ENCODE data around the gene CLRN2.

The CLRN2 gene

GRCh38 chr4:17491196-17491595 is 23.8 kb upstream of the CLRN2 start:
- Histone ChIP-seq H3K18ac (ENCODE audit: low read length) (no peak overlapping the region), H4K91ac (ENCODE audit: low read depth, low read length) (no peak overlapping the region), H3K79me1 (ENCODE audit: low read length) (peaks cover 7% of the 10 kb centered on the region), H2BK12ac (ENCODE audit: low read length) (no peak overlapping the region), H3K27me3 (ENCODE audit: insufficient read depth, low read length) (no peaks in the 10 kb centered on the region), H3K9me3 (ENCODE audit: insufficient read depth, low read depth, low read length) (peaks cover 2% of the 10 kb centered on the region), H3K36me3 (ENCODE audit: control insufficient read depth in 1 of 2, insufficient read depth in 2 of 2, low read length in 2 of 2) (peaks cover 4 to 16% of the 10 kb centered on the region in 2 experiments), H3K79me2 (ENCODE audit: control insufficient read depth, insufficient read depth, low read length, poor library complexity) (no peaks in the 10 kb centered on the region), H3K23ac (ENCODE audit: low read length) (no peak overlapping the region), H3K9ac (ENCODE audit: low read length) (no peak overlapping the region), H3K4me1 (ENCODE audit: control insufficient read depth in 1 of 2, insufficient read depth in 2 of 2, low read length in 2 of 2) (peaks cover 15 to 18% of the 10 kb centered on the region in 2 experiments), H3K4me3 (ENCODE audit: low read depth, low read length) (no peak overlapping the region), H3K14ac (ENCODE audit: low read length) (peak overlapping the region; percentile 43), H4K8ac (ENCODE audit: low read depth, low read length) (no peak overlapping the region), H2AK5ac (ENCODE audit: low read length) (no peak overlapping the region), H4K12ac (ENCODE audit: low read depth, low read length) (no peak overlapping the region), H3K4ac (ENCODE audit: low read depth, low read length) (no peak overlapping the region), H2BK5ac (ENCODE audit: low read depth, low read length, poor library complexity) (no peak overlapping the region), H2BK120ac (ENCODE audit: insufficient read depth, low read length, poor library complexity) (no peak overlapping the region), H2AFZ (ENCODE audit: insufficient read depth, low read length, poor library complexity) (no peak overlapping the region), H3K27ac (ENCODE audit: low read depth, low read length) (no peak overlapping the region), H3K4me2 (ENCODE audit: low read length) (no peak overlapping the region)
- no CpG with 5 or more reads among the region's 3 CpGs for WGBS (ENCODE audit: extremely low coverage, insufficient coverage, insufficient read length)
- DNase-seq: no peak

GRCh38 chr4:17492058-17492741 is 22.8 kb upstream of the CLRN2 start:
- H2BK120ac ChIP-seq (ENCODE audit: insufficient read depth, low read length, poor library complexity): no peak overlapping the region
- H3K4me1 ChIP-seq (ENCODE audit: control insufficient read depth in 1 of 2, insufficient read depth in 2 of 2, low read length in 2 of 2): peaks cover 15 to 18% of the 10 kb centered on the region in 2 experiments
- H3K4ac ChIP-seq (ENCODE audit: low read depth, low read length): no peak overlapping the region

DNA sequence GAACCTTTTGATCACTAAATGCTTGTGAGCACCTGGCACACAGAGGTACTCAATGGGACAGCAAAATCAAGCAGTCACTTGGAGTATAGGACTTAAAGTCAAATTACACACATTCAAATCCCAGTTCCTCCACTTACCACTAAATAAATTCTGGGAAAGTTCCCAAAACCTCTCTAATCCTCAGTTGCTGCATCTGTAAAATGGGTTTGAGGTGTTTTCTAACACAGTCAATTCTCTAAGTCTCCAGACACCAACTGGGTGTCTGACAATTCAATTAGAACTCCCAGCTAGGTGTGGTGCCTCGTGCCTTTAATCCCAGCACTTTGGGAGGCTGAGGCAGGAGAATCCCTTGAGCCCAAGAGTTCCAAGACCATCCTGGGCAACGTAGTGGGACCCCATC is 22.1 kb upstream of the CLRN2 start:
- Histone ChIP-seq H3K79me2 (ENCODE audit: control insufficient read depth, insufficient read depth, low read length, poor library complexity) (no peaks in the 10 kb centered on the region), H2BK5ac (ENCODE audit: low read depth, low read length, poor library complexity) (no peak overlapping the region), H2AK5ac (ENCODE audit: low read length) (no peak overlapping the region), H4K91ac (ENCODE audit: low read depth, low read length) (no peak overlapping the region), H3K4ac (ENCODE audit: low read depth, low read length) (no peak overlapping the region), H3K27ac (ENCODE audit: low read depth, low read length) (no peak overlapping the region), H2BK120ac (ENCODE audit: insufficient read depth, low read length, poor library complexity) (no peak overlapping the region), H3K4me1 (ENCODE audit: control insufficient read depth in 1 of 2, insufficient read depth in 2 of 2, low read length in 2 of 2) (peaks cover 15 to 18% of the 10 kb centered on the region in 2 experiments), H3K9me3 (ENCODE audit: insufficient read depth, low read depth, low read length) (peaks cover 2% of the 10 kb centered on the region), H2BK12ac (ENCODE audit: low read length) (no peak overlapping the region), H3K27me3 (ENCODE audit: insufficient read depth, low read length) (no peaks in the 10 kb centered on the region), H4K12ac (ENCODE audit: low read depth, low read length) (no peak overlapping the region), H3K36me3 (ENCODE audit: control insufficient read depth in 1 of 2, insufficient read depth in 2 of 2, low read length in 2 of 2) (peaks cover 4 to 12% of the 10 kb centered on the region in 2 experiments), H3K79me1 (ENCODE audit: low read length) (peaks cover 7% of the 10 kb centered on the region), H3K9ac (ENCODE audit: low read length) (no peak overlapping the region), H3K4me2 (ENCODE audit: low read length) (no peak overlapping the region), H3K23ac (ENCODE audit: low read length) (no peak overlapping the region), H2AFZ (ENCODE audit: insufficient read depth, low read length, poor library complexity) (no peak overlapping the region), H3K18ac (ENCODE audit: low read length) (no peak overlapping the region), H3K14ac (ENCODE audit: low read length) (no peak overlapping the region), H3K4me3 (ENCODE audit: low read depth, low read length) (no peak overlapping the region), H4K8ac (ENCODE audit: low read depth, low read length) (no peak overlapping the region)
- DNase-seq: no peak
- no CpG with 5 or more reads among the region's 2 CpGs for WGBS (ENCODE audit: extremely low coverage, insufficient coverage, insufficient read length)

More at GRCh38 chr4:17492058-17492741, 22.8 kb upstream of the CLRN2 start:
- Histone ChIP-seq H3K4me2 (ENCODE audit: low read length) (no peak overlapping the region), H4K91ac (ENCODE audit: low read depth, low read length) (no peak overlapping the region), H2BK12ac (ENCODE audit: low read length) (no peak overlapping the region), H2AK5ac (ENCODE audit: low read length) (no peak overlapping the region), H3K23ac (ENCODE audit: low read length) (no peak overlapping the region), H4K12ac (ENCODE audit: low read depth, low read length) (no peak overlapping the region), H3K27me3 (ENCODE audit: insufficient read depth, low read length) (no peaks in the 10 kb centered on the region), H2BK5ac (ENCODE audit: low read depth, low read length, poor library complexity) (no peak overlapping the region), H3K79me2 (ENCODE audit: control insufficient read depth, insufficient read depth, low read length, poor library complexity) (no peaks in the 10 kb centered on the region), H3K79me1 (ENCODE audit: low read length) (peaks cover 7% of the 10 kb centered on the region), H3K9ac (ENCODE audit: low read length) (no peak overlapping the region), H4K8ac (ENCODE audit: low read depth, low read length) (no peak overlapping the region), H3K27ac (ENCODE audit: low read depth, low read length) (no peak overlapping the region), H3K36me3 (ENCODE audit: control insufficient read depth in 1 of 2, insufficient read depth in 2 of 2, low read length in 2 of 2) (peaks cover 4 to 12% of the 10 kb centered on the region in 2 experiments), H3K14ac (ENCODE audit: low read length) (no peak overlapping the region), H3K18ac (ENCODE audit: low read length) (no peak overlapping the region), H3K4me3 (ENCODE audit: low read depth, low read length) (no peak overlapping the region), H2AFZ (ENCODE audit: insufficient read depth, low read length, poor library complexity) (no peak overlapping the region), H3K9me3 (ENCODE audit: insufficient read depth, low read depth, low read length) (peaks cover 2% of the 10 kb centered on the region)
- no peak for DNase-seq
- no CpG with 5 or more reads among the region's 15 CpGs for WGBS (ENCODE audit: extremely low coverage, insufficient coverage, insufficient read length)

DNA sequence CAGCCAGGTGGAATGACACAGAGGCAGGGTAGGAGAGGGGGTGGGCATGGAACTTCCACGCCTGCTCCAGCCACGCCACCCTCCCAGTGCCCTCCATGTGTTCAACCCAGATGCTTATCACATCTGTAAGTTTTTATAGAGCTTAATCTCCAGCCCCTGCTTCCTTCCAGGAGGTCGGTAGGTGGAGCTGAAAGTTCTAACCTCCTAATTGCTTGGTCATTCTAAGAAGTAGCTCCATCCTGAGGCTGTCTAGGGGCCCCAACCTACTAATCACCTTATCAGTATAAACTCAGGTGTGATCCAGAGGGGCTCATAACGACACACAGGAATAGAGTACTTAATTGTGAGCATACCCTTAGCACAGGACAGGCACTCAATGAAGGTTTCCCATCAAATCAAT is 21.3 kb upstream of the CLRN2 start:
- no peak overlapping the region for H2BK5ac ChIP-seq (ENCODE audit: low read depth, low read length, poor library complexity)
- H3K23ac ChIP-seq (ENCODE audit: low read length): no peak overlapping the region
- H3K4me3 ChIP-seq (ENCODE audit: low read depth, low read length): no peak overlapping the region
- H2AFZ ChIP-seq (ENCODE audit: insufficient read depth, low read length, poor library complexity): no peak overlapping the region
- H3K27me3 ChIP-seq (ENCODE audit: insufficient read depth, low read length): no peaks in the 10 kb centered on the region
- H2BK12ac ChIP-seq (ENCODE audit: low read length): no peak overlapping the region
- H4K12ac ChIP-seq (ENCODE audit: low read depth, low read length): no peak overlapping the region
- H3K4me2 ChIP-seq (ENCODE audit: low read length): no peak overlapping the region
- peaks cover 15 to 18% of the 10 kb centered on the region in 2 experiments for H3K4me1 ChIP-seq (ENCODE audit: control insufficient read depth in 1 of 2, insufficient read depth in 2 of 2, low read length in 2 of 2)
- H3K9ac ChIP-seq (ENCODE audit: low read length): no peak overlapping the region
- no peak overlapping the region for H2AK5ac ChIP-seq (ENCODE audit: low read length)
- H3K79me2 ChIP-seq (ENCODE audit: control insufficient read depth, insufficient read depth, low read length, poor library complexity): no peaks in the 10 kb centered on the region
- no peak overlapping the region for H3K27ac ChIP-seq (ENCODE audit: low read depth, low read length)
- H4K91ac ChIP-seq (ENCODE audit: low read depth, low read length): no peak overlapping the region
- no peak overlapping the region for H3K18ac ChIP-seq (ENCODE audit: low read length)
- no peak for DNase-seq
- H3K14ac ChIP-seq (ENCODE audit: low read length): no peak overlapping the region
- no peak overlapping the region for H2BK120ac ChIP-seq (ENCODE audit: insufficient read depth, low read length, poor library complexity)
- no peak overlapping the region for H3K4ac ChIP-seq (ENCODE audit: low read depth, low read length)
- H3K9me3 ChIP-seq (ENCODE audit: insufficient read depth, low read depth, low read length): peaks cover 2% of the 10 kb centered on the region
- H3K79me1 ChIP-seq (ENCODE audit: low read length): peaks cover 7% of the 10 kb centered on the region
- WGBS (ENCODE audit: extremely low coverage, insufficient coverage, insufficient read length): no CpG with 5 or more reads among the region's 4 CpGs
- no peak overlapping the region for H4K8ac ChIP-seq (ENCODE audit: low read depth, low read length)
- H3K36me3 ChIP-seq (ENCODE audit: control insufficient read depth in 1 of 2, insufficient read depth in 2 of 2, low read length in 2 of 2): peaks cover 4 to 11% of the 10 kb centered on the region in 2 experiments
